ENCODE measurements around the gene CHORDC1. TPM values are rescaled to one million over a fixed set of nuclear protein-coding genes. Genes with fewer than 3 reads are reported as not detected.

The CHORDC1 gene
- total RNA-seq, 1 donor from 2014 or later = 65.6 TPM

GRCh38 chr11:90251599-90251998 is 28.8 kb upstream of the CHORDC1 start:
- intact Hi-C loops (cut with DNase I) = no loop called here
- Histone ChIP-seq H3K9me3 (no peaks in the 10 kb centered on the region), H3K4me1 (no peaks in the 10 kb centered on the region), H3K27me3 (no peaks in the 10 kb centered on the region), H3K36me3 (no peaks in the 10 kb centered on the region), H3K27ac (no peak overlapping the region), H3K4me3 (no peak overlapping the region)
- no peak for TF ChIP-seq CTCF (IDR thresholded peaks at IDR 0.05)
- TF ChIP-seq POLR2AphosphoS5 (IDR thresholded peaks at IDR 0.05; ENCODE audit: insufficient read depth in 1 of 2, low read depth in 1 of 2) = no peak
- no peak for TF ChIP-seq POLR2A (IDR thresholded peaks at IDR 0.05)
- DNase-seq (ENCODE audit: extremely low spot score in 2 of 2) = no peak

- Histone ChIP-seq H3K27ac (no peak overlapping the region), H3K4me1 (no peaks in the 10 kb centered on the region), H3K27me3 (no peaks in the 10 kb centered on the region), H3K4me3 (no peak overlapping the region), H3K9me3 (no peaks in the 10 kb centered on the region), H3K36me3 (no peaks in the 10 kb centered on the region)
- no peak for DNase-seq (ENCODE audit: extremely low spot score in 2 of 2)
- intact Hi-C loops (cut with DNase I) = no loop called here
- TF ChIP-seq CTCF (IDR thresholded peaks at IDR 0.05) = no peak
These were observed 28.1 kb upstream of the CHORDC1 start for GRCh38 chr11:90250970-90251369.

GRCh38 chr11:90246468-90246867 is 23.6 kb upstream of the CHORDC1 start:
- intact Hi-C loops (cut with DNase I) = no loop called here
- Histone ChIP-seq H3K4me3 (no peak overlapping the region), H3K9me3 (no peaks in the 10 kb centered on the region), H3K4me1 (no peaks in the 10 kb centered on the region), H3K36me3 (no peaks in the 10 kb centered on the region), H3K27me3 (no peaks in the 10 kb centered on the region), H3K27ac (no peak overlapping the region)
- DNase-seq (ENCODE audit: extremely low spot score in 2 of 2) = no peak
- TF ChIP-seq POLR2AphosphoS5 (IDR thresholded peaks at IDR 0.05; ENCODE audit: insufficient read depth in 1 of 2, low read depth in 1 of 2) (no peak), CTCF (IDR thresholded peaks at IDR 0.05) (no peak), POLR2A (IDR thresholded peaks at IDR 0.05) (no peak)

GRCh38 chr11:90243534-90243933 is 20.7 kb upstream of the CHORDC1 start:
- H3K36me3 ChIP-seq = no peaks in the 10 kb centered on the region
- H3K4me1 ChIP-seq = no peaks in the 10 kb centered on the region
- H3K4me3 ChIP-seq = no peak overlapping the region
- no peak overlapping the region for H3K27ac ChIP-seq
- TF ChIP-seq POLR2A (IDR thresholded peaks at IDR 0.05) = no peak
- no peak for TF ChIP-seq POLR2AphosphoS5 (IDR thresholded peaks at IDR 0.05; ENCODE audit: insufficient read depth in 1 of 2, low read depth in 1 of 2)
- TF ChIP-seq CTCF (IDR thresholded peaks at IDR 0.05) = no peak
- intact Hi-C loops (cut with DNase I) = no loop called here
- no peaks in the 10 kb centered on the region for H3K27me3 ChIP-seq
- DNase-seq (ENCODE audit: extremely low spot score in 2 of 2) = no peak
- H3K9me3 ChIP-seq = no peaks in the 10 kb centered on the region

- Histone ChIP-seq H3K27me3 (no peaks in the 10 kb centered on the region), H3K9me3 (no peaks in the 10 kb centered on the region), H3K4me1 (no peaks in the 10 kb centered on the region), H3K27ac (no peak overlapping the region), H3K4me3 (no peak overlapping the region), H3K36me3 (no peaks in the 10 kb centered on the region)
- TF ChIP-seq POLR2AphosphoS5 (IDR thresholded peaks at IDR 0.05; ENCODE audit: insufficient read depth in 1 of 2, low read depth in 1 of 2) (no peak), CTCF (IDR thresholded peaks at IDR 0.05) (no peak), POLR2A (IDR thresholded peaks at IDR 0.05) (no peak)
- DNase-seq (ENCODE audit: extremely low spot score in 2 of 2) = no peak
- intact Hi-C loops (cut with DNase I) = no loop called here
These were observed 20.1 kb upstream of the CHORDC1 start for GRCh38 chr11:90242894-90243416.

Data from vagina (tissue), 2 donors.